MCF 10A (cell line): Measurements from ENCODE around the gene TBX1. TPM values are rescaled to one million over a fixed set of nuclear protein-coding genes. Genes with fewer than 3 reads are reported as not detected.

Source experiments
- BruUV-seq: library from RNA; stranded (reverse); fragments of 400-500 nt; replicated peaks from 2 replicates; lab custom pipeline; 2021; lab: Mats Ljungman, UMichigan
- CTCF ChIA-PET: fragments of 300-600 bp; sonication (Branson Sonifier 250); formaldehyde crosslinking; extraction: SDS; loops from one replicate; lab custom pipeline; 2021; ENCODE audit warnings: antibody characterized with exemption, inconsistent platforms; lab: Yijun Ruan, JAX
- POLR2A ChIA-PET: fragments of 300-600, 350-650 bp; sonication (Branson Sonifier 250); formaldehyde crosslinking; extraction: SDS; loops from one replicate; lab custom pipeline; 2020; ENCODE audit warnings: antibody characterized with exemption, inconsistent platforms; lab: Yijun Ruan, JAX
- DNase-seq: peaks from one replicate; pipeline ENCODE4 v3.0.0-alpha.2; 2018; ENCODE audit not compliant: unreplicated experiment
- H3K27ac Mint-ChIP-seq: one replicate; pipeline ENCODE4 v1.8.0; 2022; ENCODE audit warnings: mild to moderate bottlenecking, low read depth, mixed read lengths; ENCODE audit not compliant: unreplicated experiment
- H3K27me3 Mint-ChIP-seq: one replicate; pipeline ENCODE4 v1.8.0; 2022; ENCODE audit warnings: mixed read lengths; ENCODE audit not compliant: insufficient read depth, unreplicated experiment
- H3K36me3 Mint-ChIP-seq: one replicate; pipeline ENCODE4 v1.8.0; 2022; ENCODE audit warnings: mild to moderate bottlenecking, moderate library complexity, mixed read lengths; ENCODE audit not compliant: insufficient read depth, unreplicated experiment
- H3K4me1 Mint-ChIP-seq: one replicate; pipeline ENCODE4 v1.8.0; 2022; ENCODE audit warnings: mixed read lengths; ENCODE audit not compliant: insufficient read depth, unreplicated experiment
- H3K4me3 Mint-ChIP-seq: one replicate; pipeline ENCODE4 v1.8.0; 2022; ENCODE audit warnings: mild to moderate bottlenecking, moderate library complexity, mixed read lengths; ENCODE audit not compliant: unreplicated experiment
- H3K9me3 Mint-ChIP-seq: one replicate; pipeline ENCODE4 v1.8.0; 2022; ENCODE audit warnings: mixed read lengths; ENCODE audit not compliant: unreplicated experiment
- intact Hi-C: fragments of 100-400 bp; cut with micrococcal nuclease; formaldehyde crosslinking; loops from 2 replicates; pipeline ENCODE4 v1.14.1; 2022
- total RNA-seq: library from RNA; stranded (reverse); gene quantifications from 2 replicates; pipeline ENCODE4 v1.2.3, GENCODE V29; 2022
- TF ChIP-seq, protein P1 (sequence below): fragments of 200-600 bp; IDR thresholded peaks from one replicate; pipeline ENCODE4 v1.8.0; 2022; ENCODE audit warnings: antibody characterized with exemption, mild to moderate bottlenecking; ENCODE audit not compliant: unreplicated experiment

The TBX1 gene
- total RNA-seq, 1 experiment from 2014 or later: not detected

- H3K36me3 Mint-ChIP-seq: peaks cover 7% of the 10 kb centered on the region
- no TSS peak for BruUV-seq
- no peaks in the 10 kb centered on the region for H3K27me3 Mint-ChIP-seq
- TF ChIP-seq, protein P1, sequence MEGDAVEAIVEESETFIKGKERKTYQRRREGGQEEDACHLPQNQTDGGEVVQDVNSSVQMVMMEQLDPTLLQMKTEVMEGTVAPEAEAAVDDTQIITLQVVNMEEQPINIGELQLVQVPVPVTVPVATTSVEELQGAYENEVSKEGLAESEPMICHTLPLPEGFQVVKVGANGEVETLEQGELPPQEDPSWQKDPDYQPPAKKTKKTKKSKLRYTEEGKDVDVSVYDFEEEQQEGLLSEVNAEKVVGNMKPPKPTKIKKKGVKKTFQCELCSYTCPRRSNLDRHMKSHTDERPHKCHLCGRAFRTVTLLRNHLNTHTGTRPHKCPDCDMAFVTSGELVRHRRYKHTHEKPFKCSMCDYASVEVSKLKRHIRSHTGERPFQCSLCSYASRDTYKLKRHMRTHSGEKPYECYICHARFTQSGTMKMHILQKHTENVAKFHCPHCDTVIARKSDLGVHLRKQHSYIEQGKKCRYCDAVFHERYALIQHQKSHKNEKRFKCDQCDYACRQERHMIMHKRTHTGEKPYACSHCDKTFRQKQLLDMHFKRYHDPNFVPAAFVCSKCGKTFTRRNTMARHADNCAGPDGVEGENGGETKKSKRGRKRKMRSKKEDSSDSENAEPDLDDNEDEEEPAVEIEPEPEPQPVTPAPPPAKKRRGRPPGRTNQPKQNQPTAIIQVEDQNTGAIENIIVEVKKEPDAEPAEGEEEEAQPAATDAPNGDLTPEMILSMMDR: no peak
- no peak overlapping the region for H3K4me3 Mint-ChIP-seq
- ChIA-PET POLR2A (interaction anchor here (0.7 kb wide), 1 partner anchor 1876 kb away, joined by 3 read pairs; no protein-coding TSS in a partner anchor), CTCF (interaction anchor here (0.7 to 1.4 kb wide), 2 partner anchors 29 to 44 kb away, joined by 3 to 5 read pairs; no protein-coding TSS in a partner anchor)
- H3K9me3 Mint-ChIP-seq: no peaks in the 10 kb centered on the region
- no peak for DNase-seq
- intact Hi-C loops: no loop called here
- H3K4me1 Mint-ChIP-seq: peaks cover 27% of the 10 kb centered on the region
- no peak overlapping the region for H3K27ac Mint-ChIP-seq
Observed at GRCh38 chr22:19801340-19802000, 40.9 kb downstream of the TBX1 start.

DNA sequence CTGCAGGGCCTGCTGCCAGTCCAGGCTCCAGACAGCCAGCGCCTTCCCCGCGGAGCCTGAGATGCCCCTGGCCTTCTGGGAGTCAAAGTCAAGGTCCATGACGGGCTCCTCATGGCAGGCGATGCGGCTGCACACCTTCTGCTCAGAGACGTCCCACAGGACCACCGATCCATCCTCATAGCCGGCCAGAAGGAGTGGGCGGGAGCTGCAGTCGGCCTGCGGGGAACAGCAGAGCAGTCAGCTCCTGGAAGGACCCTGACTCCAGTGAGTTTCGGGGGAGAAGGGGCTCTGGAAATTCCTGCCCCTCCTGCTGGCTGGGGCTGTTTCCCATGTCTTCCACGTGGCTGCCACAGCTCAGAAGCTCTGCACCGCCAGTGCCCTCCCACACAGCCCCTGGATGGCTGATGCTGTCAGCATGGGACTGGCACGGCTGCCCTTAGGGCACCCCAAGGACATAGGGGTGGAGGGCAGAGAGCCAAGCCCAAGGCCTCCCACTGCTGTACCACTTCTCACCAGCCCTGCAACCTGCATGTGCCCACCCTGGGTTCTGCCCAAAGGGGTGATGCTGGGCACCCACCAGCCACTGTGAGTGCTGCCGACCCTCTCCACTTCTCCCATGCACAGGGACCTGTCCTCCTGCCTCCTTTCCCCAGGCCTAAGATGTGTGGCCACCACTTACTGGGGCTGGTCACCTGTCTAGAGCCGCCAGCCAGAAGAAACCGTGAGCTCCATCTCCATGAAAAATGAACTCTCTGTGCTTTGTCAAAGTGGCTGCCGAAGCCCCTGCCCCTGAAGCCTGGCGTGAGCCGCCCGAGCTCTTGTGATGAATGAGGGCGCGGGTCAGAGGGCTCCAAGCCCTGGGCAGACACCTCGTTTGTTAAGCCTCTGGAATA is 41.7 kb downstream of the TBX1 start:
- H3K27ac Mint-ChIP-seq: no peak overlapping the region
- peaks cover 34% of the 10 kb centered on the region for H3K4me1 Mint-ChIP-seq
- no TSS peak for BruUV-seq
- POLR2A ChIA-PET: no interaction called here
- no peaks in the 10 kb centered on the region for H3K9me3 Mint-ChIP-seq
- no peak overlapping the region for H3K4me3 Mint-ChIP-seq
- H3K27me3 Mint-ChIP-seq: no peaks in the 10 kb centered on the region
- H3K36me3 Mint-ChIP-seq: peaks cover 10% of the 10 kb centered on the region
- intact Hi-C loops: no loop called here
- CTCF ChIA-PET: no interaction called here
- TF ChIP-seq, protein P1: no peak
- no peak for DNase-seq

DNA sequence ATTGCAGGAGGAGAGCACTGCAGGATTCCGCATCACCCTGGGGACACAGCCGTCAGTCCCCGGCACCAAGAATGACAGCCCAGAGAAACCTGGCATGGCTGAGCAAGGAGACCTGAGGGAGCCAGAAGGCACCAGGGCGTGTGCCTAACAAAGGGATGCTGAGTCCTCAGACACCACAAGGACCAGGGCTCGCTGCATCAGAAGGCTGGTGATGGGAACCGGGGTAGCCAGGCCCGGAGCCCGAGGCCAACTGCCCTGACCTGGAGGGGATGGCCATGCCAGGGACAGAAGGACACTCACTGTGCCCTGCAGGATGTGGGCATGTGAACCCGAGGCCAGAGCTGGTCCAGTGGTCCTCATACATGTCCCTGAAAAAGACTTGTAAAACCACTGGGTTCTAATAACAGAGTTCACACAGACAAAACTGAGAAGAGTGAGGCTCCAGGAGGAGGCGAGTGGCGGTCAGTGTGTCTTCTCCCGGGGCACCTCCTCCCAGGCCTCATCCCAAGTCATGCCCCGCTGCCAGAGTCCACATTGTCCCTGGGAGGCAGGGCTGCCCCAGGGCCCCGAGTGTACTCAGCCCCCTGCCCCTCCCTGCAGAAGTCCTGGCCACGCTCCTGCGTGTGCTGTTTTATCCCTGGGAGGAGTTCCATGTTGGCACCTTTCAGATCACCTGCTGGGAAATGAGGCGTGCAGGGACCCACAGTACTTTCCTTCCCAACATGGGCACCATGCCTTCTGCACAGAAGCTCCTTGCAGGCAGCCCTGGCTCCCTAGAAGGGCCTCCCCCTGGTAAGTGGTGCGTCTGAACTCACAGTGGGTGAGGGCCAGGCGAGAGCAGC is 42.5 kb downstream of the TBX1 start:
- POLR2A ChIA-PET: no interaction called here
- H3K9me3 Mint-ChIP-seq: no peaks in the 10 kb centered on the region
- DNase-seq: no peak
- peaks cover 10% of the 10 kb centered on the region for H3K36me3 Mint-ChIP-seq
- intact Hi-C loops: no loop called here
- peaks cover 34% of the 10 kb centered on the region for H3K4me1 Mint-ChIP-seq
- TF ChIP-seq, protein P1: no peak
- no TSS peak for BruUV-seq
- CTCF ChIA-PET: no interaction called here
- no peak overlapping the region for H3K27ac Mint-ChIP-seq
- H3K27me3 Mint-ChIP-seq: no peaks in the 10 kb centered on the region
- no peak overlapping the region for H3K4me3 Mint-ChIP-seq
